Renal cortex interstitium (tissue), 11 donors: Measurements from ENCODE around the gene CHKA. TPM values are rescaled to one million over a fixed set of nuclear protein-coding genes. Genes with fewer than 3 reads are reported as not detected.

ENCODE experiments used
- DNase-seq, 11 donors: peaks; one replicate each; pipeline ENCODE4 v3.0.0-alpha.2; 2013; ENCODE audit warnings: low read depth in 9 of 11, low spot score in 4 of 11; ENCODE audit errors: extremely low read depth in 1 of 11
- polyA plus RNA-seq, 3 donors: library from polyadenylated mRNA; unstranded; fragments of 120-200 nt; gene quantifications; one replicate each; pipeline ENCODE4 v1.2.1, GENCODE V29; 2013; ENCODE audit not compliant: insufficient read length in 3 of 3

Gene CHKA
- polyA plus RNA-seq, 3 donors, result 31.9 to 49.8 (median 36.2) TPM

DNA sequence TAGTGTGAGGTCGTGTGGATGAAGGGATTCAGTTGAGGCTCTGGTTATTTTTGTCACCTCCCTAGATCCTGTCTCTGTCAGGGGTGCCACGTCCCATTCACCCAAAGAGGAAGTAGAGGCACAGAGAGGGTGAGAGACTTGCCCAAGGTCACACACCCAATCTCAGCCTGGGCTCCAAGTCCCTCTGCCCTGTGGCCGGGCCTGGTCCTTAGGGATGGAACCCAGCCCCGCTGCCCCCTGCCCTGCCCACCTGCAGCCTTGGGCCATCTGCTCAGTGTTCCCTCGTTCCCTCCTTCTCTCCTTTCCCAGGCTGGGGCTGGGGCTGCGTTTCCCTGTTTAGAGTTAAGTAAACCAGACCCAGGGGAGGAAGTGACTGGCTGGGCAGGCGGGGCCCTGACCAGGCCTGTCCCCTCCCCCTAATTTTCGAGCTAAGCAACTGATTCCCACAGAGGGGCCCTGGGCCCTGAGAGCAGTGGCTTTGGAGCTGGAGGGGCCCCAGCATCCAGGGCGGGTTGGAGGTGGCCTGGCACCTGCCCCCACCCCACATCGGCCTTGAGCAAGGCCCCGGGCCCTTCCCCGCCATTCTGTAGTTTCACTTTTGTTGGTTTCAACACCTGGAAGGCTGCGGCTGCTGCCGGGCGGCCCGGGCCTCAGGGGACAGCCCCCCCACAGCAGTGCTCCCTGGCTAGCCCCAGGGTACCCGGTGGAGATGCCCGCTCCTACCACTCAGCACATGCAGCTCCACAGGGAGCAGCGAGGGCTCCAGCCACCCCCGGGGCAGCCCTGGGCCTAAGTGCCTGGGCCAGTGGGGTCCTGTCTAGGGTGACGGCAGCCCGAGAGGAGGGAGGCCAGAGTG lies 80.9 kb downstream of the CHKA start:
- DNase-seq, result peak in 6 of 11 donors; percentile 33 to 56 (median 42)

GRCh38 chr11:68039526-68040086 lies 81.6 kb downstream of the CHKA start:
- no peak for DNase-seq

DNA sequence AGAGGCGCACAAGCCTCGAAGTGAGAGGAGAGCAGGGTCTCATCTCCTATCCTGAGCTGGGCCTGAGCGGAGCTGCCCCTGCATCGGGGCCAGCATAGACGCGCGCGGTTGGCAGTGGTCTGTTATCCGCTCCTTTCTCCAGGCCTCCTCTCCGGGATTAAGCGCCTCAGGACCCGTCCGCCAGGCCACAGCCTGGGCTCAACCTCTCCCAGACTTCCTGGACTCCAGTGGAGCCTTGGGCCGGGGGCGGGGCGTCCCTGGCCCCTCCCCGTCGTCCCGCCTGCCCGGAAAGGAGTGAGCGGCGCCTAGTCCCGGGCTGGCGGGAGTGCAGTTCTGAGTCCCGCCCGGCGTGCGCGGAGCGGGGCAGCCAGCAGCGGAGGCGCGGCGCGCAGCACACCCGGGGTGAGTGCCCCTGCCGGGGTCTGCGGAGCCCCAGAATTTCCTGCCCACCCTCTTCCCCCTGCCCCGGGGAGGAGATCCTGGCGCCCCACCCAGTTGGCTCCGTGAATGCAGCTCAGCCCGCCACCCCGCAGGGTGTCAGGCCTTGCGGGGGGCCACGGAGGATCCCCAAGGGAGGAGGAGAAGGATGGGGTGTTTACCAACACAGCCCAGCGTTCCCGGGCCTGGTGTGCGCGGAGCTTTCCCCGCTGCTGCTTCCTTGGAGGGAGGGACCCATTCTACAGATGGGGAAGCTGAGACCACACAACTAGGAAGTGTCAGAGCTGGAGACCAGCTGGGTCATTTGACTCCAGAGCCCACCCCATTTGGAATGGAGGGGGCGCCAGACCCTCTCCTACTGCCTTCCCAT lies 82.3 kb downstream of the CHKA start, which contains the start of gene TCIRG1:
TCIRG1 (plus strand) TSS at position 308 of the 808 bp plus-strand sequence. CDS start 2,247 bp downstream, outside the sequence.
- DNase-seq, result peak in 5 of 11 donors; percentile 42 to 65 (median 46)

- DNase-seq, result no peak
Observed at GRCh38 chr11:68038226-68038717, 82.9 kb downstream of the CHKA start.

GRCh38 chr11:68037411-68038225 lies 83.6 kb downstream of the CHKA start:
- DNase-seq, result no peak

DNA sequence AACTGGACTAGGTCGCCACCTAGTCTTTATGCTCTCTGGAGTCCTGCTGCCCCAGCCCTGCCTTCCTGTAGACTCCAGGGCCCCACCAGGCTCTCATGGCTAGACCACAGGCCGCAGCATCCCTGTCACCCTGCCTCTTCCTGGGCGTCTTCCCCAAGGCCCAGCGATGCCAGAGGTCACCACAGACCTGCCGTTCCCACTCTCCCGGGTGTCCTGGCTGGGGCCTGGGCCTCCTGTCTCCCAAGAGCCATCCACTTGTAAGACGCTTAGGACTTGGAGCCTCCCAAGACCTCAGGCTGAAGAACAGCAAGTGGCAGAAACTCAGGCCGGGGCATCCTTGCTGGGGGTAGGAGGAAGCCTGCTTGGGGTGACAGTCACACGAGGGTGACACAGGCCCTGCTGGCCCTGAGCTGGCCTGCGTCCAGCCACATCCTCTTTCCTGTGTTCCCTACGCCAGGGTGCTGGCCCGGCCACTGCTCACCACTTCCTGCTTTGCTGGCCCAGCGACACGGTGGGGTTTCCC lies 84.4 kb downstream of the CHKA start:
- DNase-seq, result no peak

DNA sequence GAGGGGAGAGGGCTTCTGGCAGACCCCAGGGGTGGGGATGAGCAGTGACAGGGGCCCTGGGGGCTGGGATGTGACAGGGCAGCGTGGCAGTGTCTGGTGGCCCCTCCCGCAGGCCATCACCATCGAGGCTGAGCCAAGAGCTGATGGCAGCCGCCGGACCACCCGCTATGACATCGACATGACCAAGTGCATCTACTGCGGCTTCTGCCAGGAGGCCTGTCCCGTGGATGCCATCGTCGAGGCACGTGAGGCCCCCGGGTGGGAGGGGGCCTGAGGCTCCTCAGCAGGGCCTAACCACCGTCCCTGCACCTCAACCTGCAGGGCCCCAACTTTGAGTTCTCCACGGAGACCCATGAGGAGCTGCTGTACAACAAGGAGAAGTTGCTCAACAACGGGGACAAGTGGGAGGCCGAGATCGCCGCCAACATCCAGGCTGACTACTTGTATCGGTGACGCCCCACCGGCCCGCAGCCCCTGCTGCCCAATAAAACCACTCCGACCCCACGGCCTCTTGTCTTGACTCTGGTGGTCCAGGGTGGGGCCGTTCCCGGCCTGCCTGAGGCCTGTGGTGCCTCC lies 85.0 kb downstream of the CHKA start:
- no peak for DNase-seq

GRCh38 chr11:68035266-68035876 lies 85.8 kb downstream of the CHKA start:
- DNase-seq, result no peak

DNA sequence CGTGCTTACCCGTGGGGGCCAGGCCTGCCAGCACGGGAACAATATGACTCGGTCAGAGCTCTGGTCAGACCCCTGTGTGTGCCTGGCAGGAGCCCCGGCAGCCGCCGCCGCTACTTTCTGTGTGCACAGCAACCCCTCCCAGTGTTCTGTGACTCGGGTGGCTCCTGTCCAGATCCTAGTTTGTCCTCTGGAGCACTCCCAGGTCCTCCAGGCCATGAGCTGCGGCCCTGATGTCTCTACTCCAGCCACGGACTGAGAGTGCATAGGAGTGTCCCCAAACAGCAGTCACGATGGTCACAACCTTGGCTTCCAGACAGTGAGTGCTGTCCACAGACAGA lies 87.5 kb downstream of the CHKA start:
- no peak for DNase-seq

DNA sequence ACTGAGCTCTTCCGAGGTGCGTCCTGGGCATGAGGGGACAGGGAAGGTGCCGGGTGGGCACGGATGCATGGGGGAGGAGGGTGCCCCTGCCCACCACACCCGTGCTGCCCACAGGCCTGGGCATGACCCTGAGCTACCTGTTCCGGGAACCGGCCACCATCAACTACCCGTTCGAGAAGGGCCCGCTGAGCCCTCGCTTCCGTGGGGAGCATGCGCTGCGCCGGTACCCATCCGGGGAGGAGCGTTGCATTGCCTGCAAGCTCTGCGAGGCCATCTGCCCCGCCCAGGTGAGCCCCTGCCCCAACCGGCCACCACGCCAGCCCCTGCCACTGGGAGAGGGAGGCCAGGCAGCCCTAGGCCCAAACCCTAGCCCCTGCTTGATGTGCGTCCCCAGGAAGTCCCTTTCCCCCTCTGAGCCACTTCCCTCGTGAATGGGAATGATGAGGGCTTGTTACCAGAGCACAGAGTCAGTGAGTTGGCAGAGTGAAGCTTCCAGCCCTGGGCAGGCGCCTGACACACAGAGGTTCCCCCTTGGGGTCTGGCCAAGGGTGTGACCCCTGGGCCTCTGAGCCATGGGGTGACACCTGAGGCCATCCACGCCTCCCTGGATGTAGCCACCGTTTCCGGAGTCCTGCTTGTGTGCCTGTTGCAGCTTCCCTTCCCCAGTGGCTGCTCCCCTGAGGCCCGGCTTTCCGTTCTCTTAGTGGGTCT lies 88.0 kb downstream of the CHKA start:
- no peak for DNase-seq

DNA sequence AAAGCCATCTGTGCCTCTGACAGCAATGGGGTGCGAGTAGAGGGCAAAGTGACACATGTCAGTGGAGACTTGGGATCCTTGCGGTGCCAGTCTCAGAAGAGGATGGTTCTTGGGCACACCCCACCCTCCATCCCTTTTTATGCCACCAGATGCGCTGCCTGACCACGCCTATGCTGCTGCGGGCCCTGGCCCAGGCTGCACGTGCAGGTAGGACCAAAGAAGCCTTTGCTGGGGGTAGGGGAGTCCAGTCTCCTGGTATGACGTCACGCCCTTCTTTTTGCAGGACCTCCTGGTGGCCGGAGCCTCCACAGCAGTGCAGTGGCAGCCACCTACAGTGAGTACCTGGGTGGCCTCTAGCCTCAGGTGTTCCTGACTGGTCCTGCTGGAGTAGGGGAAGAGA lies 89.2 kb downstream of the CHKA start:
- no peak for DNase-seq

GRCh38 chr11:68031144-68031464 lies 90.1 kb downstream of the CHKA start:
- no peak for DNase-seq

- peak; percentile 95 to 99 (median 98) for DNase-seq
Observed at GRCh38 chr11:68030318-68031143, 90.7 kb downstream of the CHKA start, which contains the start of gene NDUFS8. Gene NDUFS8 (plus strand): TSS chr11:68030681. CDS start chr11:68032152, 1,471 bp downstream.

GRCh38 chr11:68028802-68029545 lies 92.2 kb downstream of the CHKA start:
- DNase-seq, result no peak

- no peak for DNase-seq
Observed at GRCh38 chr11:68027667-68028066, 93.5 kb downstream of the CHKA start.
